HG03039 (cell line): ENCODE measurements around the gene CALML6.

Source experiments
- ATAC-seq: cut with Tn5 transposase; IDR thresholded peaks from one replicate; pipeline ENCODE4 v1.9.1; 2021; ENCODE audit warnings: mild to moderate bottlenecking, moderate library complexity; ENCODE audit not compliant: unreplicated experiment

The CALML6 gene

DNA sequence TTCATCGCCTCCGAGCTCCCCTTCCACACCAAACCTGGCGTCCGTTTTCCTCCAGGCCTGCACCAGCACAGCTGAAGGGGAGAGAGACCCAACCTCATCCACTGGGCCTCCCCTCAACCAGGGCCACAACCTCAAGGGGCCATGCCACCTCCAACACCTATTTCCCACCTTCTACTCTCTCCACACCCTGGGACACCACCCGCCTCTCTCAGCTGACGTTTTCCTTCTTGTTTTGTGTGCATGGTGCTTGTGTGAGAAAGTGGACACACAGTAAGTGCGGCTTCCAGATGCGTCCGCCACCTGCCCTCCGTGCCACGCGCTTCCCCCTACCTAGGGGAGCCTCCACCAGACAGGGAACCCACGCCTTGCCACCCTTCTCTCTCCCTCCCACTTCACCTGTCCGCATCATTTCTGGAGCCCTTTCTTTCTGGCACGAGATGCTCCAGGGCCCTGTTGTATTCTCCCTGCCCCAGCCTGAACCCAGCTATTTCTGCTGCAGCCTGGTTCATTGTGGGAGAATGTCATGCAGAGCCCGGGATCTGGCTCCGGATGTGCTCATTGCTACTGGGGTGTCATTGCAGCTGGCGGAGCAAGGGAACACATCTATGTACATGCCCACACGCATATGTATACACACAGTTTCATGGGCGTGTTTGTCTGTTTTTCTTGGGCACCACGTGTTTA is 22.8 kb upstream of the CALML6 start:
- no peak for ATAC-seq

DNA sequence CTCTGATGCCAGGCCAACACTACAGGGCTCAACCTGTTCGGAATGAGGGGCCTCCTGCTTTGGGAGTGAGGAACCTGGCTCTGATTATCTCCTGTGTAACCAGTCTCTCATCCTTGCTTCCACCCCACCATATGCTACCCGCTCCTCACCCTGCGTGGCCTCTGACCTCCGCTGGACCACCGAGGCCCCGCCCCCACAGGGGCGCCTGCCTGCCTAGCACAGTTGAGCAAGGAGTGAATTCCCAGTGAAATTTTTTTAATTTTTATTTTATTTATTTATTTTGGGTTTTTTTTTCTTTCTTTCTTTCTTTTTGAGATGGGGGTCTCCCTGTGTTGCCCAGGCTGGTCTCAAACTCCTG is 22.3 kb upstream of the CALML6 start:
- ATAC-seq = no peak

DNA sequence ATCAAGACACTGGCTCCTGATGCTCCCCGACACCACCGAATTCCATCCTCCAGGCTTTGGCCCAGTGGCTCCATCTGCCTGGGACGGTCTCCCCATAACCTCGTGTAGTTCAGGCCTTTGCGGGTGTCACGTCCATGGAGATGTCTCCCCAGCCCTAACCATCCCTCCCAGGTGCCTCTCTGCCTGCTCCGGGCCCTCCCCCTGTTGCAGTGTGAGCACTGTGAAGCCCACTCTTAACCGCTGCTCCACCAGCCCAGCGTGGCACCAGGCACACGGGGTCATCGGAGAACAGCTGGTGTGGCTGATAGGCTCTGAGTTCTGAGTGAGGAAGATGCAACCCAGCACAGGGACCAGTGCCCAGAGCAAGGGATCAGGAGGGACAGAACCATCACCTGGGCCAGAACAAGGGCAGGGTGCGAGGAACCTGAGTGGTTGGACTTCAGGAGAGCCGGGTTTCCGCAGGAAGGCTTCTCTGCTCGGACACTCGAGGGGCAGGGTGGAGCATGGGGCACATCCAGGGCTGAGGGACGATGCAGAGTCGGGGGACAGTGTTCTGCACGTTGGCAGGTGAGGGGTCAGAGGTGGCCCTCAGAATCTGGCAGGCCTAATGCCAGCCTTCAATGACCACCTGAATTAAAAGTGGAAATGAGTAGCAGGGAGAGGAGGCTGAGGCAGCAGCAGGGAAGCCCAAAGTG is 21.6 kb upstream of the CALML6 start:
- ATAC-seq = no peak

DNA sequence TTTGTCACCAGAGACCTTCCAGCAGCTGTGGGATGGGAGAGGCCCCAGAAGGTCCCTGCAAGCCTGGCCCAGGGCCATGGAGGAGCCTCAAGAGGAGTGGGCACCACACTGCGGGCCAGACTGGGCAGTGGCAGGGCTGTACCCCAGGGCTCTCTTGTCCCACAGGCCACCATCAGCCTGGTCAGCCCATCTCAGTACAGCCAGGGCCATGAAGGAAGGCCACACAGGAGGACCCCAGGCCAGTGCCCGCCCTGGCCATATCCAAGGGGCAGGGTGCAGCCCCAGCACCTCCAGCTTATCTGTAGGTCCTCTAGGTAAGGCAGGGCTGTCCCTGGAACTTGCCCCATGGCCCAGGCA is 21.1 kb upstream of the CALML6 start:
- no peak for ATAC-seq

- ATAC-seq = no peak
Measured at GRCh38 chr1:1894354-1895059, 20.6 kb upstream of the CALML6 start.

GRCh38 chr1:1895060-1895418 is 20.0 kb upstream of the CALML6 start:
- no peak for ATAC-seq

DNA sequence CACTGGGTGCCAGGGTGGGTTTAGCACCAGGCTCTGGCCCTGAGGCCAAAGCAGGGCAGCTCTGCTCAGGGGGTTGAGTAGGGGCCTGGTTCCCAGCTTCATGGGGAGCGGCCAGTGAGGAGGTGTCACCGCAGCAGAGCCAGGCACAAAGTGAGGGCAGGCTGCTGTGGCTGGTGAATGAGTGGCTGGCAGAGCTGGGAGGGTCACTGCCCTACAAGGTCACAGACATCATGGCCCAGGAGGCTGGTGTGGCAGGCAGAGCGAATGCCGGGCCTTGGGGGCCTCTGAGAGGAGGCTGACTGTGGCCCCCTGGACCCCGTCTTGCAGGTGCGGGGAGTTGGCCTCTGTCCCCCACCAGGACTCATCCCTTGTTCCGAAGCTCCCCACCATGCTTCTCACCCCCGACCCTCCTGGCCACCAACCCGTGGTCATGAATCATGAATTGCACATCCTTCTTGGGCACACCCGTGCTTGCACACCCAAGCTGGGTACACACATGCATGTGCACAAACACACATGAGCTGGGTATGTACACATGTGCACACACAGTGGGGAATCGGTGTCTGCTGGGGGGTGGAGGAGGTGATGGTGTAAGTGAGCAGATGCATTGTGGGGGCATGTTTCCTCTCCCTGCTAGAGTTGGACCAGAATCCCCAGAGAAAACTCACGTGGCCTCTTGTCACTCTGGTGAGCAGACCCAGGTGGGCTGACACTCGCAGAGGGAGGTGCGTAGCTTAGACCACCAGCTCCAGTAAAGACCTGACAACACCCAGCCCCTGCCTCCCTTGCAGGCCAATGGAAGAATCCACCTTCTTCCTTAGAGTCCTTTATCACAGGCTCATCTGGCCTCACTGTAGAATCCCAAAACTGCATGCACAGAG is 19.4 kb upstream of the CALML6 start:
- no peak for ATAC-seq

- no peak for ATAC-seq
Measured at GRCh38 chr1:1898246-1898933, 16.7 kb upstream of the CALML6 start.

DNA sequence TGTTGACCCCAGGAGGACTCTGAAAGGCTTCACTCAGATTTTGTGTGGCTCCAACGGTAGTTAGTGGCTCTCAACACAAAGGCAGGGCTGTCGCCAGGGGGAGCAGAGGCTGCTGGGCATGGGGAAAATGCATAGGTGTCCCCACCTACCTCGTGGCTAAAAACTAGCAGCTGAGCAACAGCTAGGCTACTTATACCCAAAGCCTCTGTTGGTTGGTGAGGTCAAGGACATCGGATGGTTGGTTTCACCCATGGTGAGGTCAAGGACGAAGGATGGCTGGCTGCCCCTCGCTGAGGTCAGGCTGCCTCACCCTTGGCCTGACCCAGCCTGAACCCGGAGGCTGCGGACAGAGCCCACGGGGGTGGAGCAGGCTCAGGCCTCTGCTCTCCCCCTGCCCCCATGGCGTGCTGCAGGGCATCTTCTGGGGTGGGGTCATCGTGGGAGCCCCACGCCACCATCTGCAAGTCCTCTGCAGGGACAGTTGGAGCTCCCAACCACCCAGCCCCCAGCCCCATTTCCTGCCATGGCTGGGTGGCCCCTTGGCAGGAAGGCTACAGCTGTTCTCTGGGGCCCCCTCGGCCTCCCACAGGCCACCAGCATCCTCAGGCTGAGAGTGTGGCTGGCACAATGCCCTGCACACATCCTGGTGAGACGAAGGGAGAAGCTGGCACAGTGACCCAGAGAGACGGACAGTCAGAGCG is 15.6 kb upstream of the CALML6 start:
- no peak for ATAC-seq

- ATAC-seq = no peak
Measured at GRCh38 chr1:1899967-1900327, 15.1 kb upstream of the CALML6 start.

GRCh38 chr1:1900883-1901640 is 14.0 kb upstream of the CALML6 start:
- no peak for ATAC-seq

- ATAC-seq = no peak
Measured at GRCh38 chr1:1901641-1902294, 13.3 kb upstream of the CALML6 start.

- ATAC-seq = no peak
Measured at GRCh38 chr1:1903224-1903623, 11.8 kb upstream of the CALML6 start.

DNA sequence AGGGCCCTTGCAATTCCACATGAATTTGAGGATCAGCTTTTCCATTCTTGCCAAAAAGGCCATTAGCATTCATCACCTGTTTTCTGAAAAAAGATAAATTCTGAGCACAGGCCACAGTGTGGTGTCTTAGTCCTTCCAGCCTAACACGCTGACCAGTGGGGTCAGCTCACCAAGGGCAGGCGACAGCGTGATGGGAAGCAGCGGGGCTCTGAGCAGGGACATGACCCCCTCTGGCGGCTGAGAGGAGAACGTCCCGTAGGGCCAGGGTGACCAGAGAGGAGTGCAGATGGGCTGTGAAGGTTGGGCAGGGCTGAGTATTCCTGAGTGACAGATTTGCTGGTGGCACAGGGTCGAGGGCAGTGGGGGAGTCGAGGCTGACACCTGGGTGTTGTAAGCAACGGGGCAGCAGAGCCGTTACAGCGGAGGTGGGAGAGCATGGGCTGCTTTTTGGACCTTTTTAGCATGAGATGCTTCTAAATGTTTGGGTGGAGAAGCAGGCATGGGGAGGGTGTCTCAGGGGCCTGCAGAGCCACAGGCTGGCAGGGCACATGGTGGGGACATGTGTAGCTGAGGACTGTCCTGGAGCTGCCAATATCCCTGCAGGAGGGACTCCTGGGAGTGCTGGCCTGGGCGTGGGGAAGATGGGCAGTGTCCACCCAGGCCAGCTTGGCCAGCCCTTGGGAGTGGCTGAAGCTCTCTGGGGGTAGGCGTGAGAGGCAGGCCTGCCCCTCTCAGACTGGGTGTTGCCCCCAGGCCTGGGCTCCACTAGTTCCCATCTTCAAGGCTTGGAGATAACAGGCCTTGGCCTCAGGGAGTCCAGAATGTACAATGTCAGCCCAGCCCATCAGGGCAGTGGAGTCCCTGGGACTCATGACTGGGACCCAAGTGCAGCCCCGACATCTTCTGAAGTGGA is 8.6 kb upstream of the CALML6 start:
- no peak for ATAC-seq

GRCh38 chr1:1907098-1907736 is 7.8 kb upstream of the CALML6 start:
- ATAC-seq = no peak

DNA sequence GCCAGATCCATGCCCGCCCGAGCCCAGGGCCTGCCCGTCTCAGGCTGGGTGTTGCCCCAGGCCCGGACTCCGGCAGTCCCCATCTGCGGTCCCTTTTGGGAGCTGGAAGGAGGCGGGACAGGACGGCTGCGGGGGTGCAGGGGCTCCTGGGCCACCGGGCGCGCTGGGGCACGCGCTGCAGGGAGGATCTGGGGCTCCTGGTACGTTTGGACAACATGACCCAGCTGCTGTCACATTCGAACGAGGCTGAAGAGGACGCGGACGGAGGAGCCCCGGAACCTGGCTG is 6.6 kb upstream of the CALML6 start:
- ATAC-seq = peak; percentile 8

DNA sequence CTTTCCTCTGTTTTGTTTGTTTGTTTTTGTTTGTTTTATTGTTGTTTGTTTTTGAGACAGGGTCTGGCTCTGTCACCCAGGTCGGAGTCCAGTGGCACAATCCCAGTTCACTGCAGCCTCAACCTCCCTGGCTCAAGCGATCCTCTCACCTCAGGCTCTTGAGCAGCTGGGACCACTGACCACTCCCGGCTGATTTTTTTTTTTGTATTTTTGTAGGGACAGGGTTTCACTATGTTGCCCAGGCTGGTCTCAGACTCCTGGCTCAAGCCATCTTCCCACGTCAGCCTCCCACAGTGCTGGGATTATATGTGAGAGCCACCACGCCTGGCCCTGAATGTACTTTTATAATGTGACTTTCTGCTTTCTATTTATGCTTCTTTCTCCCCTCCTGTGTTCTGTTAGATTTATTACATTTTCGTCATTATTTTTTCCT is 5.0 kb upstream of the CALML6 start:
- ATAC-seq = no peak
